Kidney (tissue), 14 donors: ENCODE results near the gene AIMP2. TPM values are rescaled to one million over a fixed set of nuclear protein-coding genes. Genes with fewer than 3 reads are reported as not detected.

Experiments used
- DNase-seq, 5 donors: peaks; one replicate each; pipeline ENCODE4 v3.0.0-alpha.2; 2013 to 2020
- FAIRE-seq: peaks from 2 replicates; lab custom pipeline; 2012; peaks lifted over from hg19 to GRCh38; lab: Jason Lieb, UNC
- H3K27ac ChIP-seq, 2 donors: one replicate each; pipeline ENCODE4 v1.7.0; 2013; ENCODE audit warnings: low read depth in 2 of 2, low read length in 2 of 2, inconsistent platforms in 1 of 2
- H3K27me3 ChIP-seq: one replicate; pipeline ENCODE4 v1.7.1; 2013; ENCODE audit warnings: low read length, inconsistent platforms; ENCODE audit not compliant: control insufficient read depth, insufficient read depth
- H3K36me3 ChIP-seq, 3 donors: one replicate each; pipeline versions ENCODE4 v1.7.0 to v1.7.1; 2013; ENCODE audit warnings: low read length in 3 of 3, control low read depth in 1 of 3, inconsistent platforms in 1 of 3; ENCODE audit not compliant: insufficient read depth in 3 of 3, control insufficient read depth in 2 of 3
- H3K4me1 ChIP-seq, 3 donors: one replicate each; pipeline versions ENCODE4 v1.7.0 to v1.7.1; 2013; ENCODE audit warnings: low read length in 3 of 3, inconsistent platforms in 1 of 3, low read depth in 1 of 3; ENCODE audit not compliant: control insufficient read depth in 2 of 3, insufficient read depth in 2 of 3
- H3K4me3 ChIP-seq, 3 donors: one replicate each; pipeline versions ENCODE4 v1.7.0 to v1.8.1; 2013; ENCODE audit warnings: low read length in 3 of 3, control low read depth in 1 of 3, inconsistent platforms in 1 of 3
- H3K9ac ChIP-seq, 3 donors: one replicate each; pipeline versions ENCODE4 v1.7.0 to v1.7.1; 2013; ENCODE audit warnings: low read length in 3 of 3, control low read depth in 1 of 3, inconsistent platforms in 1 of 3
- H3K9me3 ChIP-seq, 3 donors: one replicate each; pipeline versions ENCODE4 v1.7.0 to v1.7.1; 2013; ENCODE audit warnings: low read length in 3 of 3, control low read depth in 1 of 3, inconsistent platforms in 1 of 3; ENCODE audit not compliant: control insufficient read depth in 2 of 3, insufficient read depth in 1 of 3
- intact Hi-C: fragments of 100-400 bp; cut with DNase I; formaldehyde crosslinking; loops from one replicate; pipeline ENCODE4 v1.11.1; 2022
- polyA plus RNA-seq: library from polyadenylated mRNA; stranded (reverse); fragments of 350-450 nt; fragmentation: Illumina TruSeq; extraction: RNeasy Lipid Tissue Mini Kit (QIAGEN cat#74804); gene quantifications from one replicate; pipeline ENCODE4 v1.2.3, GENCODE V29; 2014; ENCODE audit warnings: low read depth, low replicate concordance; ENCODE audit not compliant: insufficient read depth
- total RNA-seq: library from RNA; stranded (reverse); fragmentation: NEBNext Ultra II Directional; extraction: Animal tissue kit (Norgen Biotek cat#: 25700); gene quantifications from one replicate; pipeline ENCODE4 v1.2.1, GENCODE V29; 2021
- TF ChIP-seq, protein P1 (sequence below): IDR thresholded peaks from 3 replicates; pipeline ENCODE4 v1.5.1; 2012; ENCODE audit warnings: mild to moderate bottlenecking, moderate library complexity, borderline replicate concordance; ENCODE audit not compliant: insufficient read depth; ENCODE audit errors: extremely low read depth
- donor health status: control.
- donor health status: control.
- donor health status: control.
- donor health status: control.
- donor health status: control.
- donor health status: DM: yes; HTN: yes; CAD: no.
- donor health status: Normal renal cell carcinoma (clear cell type).

The AIMP2 gene
- total and polyA plus RNA-seq, 2 donors from 2014 or later, result 34.6 to 55.5 TPM

DNA sequence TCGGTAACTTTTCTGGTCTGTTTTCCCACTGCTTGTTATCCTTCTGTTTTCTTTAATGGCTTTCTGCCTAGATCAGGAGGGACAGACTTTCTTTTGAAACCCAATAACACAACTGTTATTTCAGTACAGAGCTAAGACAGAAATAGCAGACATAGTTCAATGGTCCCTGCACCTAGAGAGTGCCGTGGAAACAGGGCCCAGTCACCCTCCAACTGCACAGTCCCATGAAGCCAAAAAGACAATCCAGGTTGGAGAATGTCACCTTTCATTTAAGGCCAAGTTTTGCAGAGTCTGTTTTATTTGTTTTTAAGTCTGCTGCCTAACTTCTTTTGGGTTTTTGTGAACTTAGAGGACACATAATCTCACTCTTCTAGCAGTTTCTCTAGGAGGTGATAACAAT is 2.5 kb downstream of the AIMP2 start:
- intact Hi-C loops, result no loop called here
- H3K4me3 ChIP-seq, result no peak overlapping the region
- H3K36me3 ChIP-seq, result peaks cover 0 to 6% (median 3%) of the 10 kb centered on the region in 3 donors
- H3K27me3 ChIP-seq, result no peaks in the 10 kb centered on the region
- no peaks in the 10 kb centered on the region for H3K9me3 ChIP-seq
- H3K4me1 ChIP-seq, result peaks cover 0 to 6% (median 5%) of the 10 kb centered on the region in 3 donors
- peak overlapping the region in 1 of 2 donors; percentile 14 for H3K27ac ChIP-seq
- peak overlapping the region in 1 of 3 donors; percentile 13 for H3K9ac ChIP-seq
- TF ChIP-seq, protein P1, sequence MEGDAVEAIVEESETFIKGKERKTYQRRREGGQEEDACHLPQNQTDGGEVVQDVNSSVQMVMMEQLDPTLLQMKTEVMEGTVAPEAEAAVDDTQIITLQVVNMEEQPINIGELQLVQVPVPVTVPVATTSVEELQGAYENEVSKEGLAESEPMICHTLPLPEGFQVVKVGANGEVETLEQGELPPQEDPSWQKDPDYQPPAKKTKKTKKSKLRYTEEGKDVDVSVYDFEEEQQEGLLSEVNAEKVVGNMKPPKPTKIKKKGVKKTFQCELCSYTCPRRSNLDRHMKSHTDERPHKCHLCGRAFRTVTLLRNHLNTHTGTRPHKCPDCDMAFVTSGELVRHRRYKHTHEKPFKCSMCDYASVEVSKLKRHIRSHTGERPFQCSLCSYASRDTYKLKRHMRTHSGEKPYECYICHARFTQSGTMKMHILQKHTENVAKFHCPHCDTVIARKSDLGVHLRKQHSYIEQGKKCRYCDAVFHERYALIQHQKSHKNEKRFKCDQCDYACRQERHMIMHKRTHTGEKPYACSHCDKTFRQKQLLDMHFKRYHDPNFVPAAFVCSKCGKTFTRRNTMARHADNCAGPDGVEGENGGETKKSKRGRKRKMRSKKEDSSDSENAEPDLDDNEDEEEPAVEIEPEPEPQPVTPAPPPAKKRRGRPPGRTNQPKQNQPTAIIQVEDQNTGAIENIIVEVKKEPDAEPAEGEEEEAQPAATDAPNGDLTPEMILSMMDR, result no peak
- FAIRE-seq (no peak), DNase-seq (no peak)

DNA sequence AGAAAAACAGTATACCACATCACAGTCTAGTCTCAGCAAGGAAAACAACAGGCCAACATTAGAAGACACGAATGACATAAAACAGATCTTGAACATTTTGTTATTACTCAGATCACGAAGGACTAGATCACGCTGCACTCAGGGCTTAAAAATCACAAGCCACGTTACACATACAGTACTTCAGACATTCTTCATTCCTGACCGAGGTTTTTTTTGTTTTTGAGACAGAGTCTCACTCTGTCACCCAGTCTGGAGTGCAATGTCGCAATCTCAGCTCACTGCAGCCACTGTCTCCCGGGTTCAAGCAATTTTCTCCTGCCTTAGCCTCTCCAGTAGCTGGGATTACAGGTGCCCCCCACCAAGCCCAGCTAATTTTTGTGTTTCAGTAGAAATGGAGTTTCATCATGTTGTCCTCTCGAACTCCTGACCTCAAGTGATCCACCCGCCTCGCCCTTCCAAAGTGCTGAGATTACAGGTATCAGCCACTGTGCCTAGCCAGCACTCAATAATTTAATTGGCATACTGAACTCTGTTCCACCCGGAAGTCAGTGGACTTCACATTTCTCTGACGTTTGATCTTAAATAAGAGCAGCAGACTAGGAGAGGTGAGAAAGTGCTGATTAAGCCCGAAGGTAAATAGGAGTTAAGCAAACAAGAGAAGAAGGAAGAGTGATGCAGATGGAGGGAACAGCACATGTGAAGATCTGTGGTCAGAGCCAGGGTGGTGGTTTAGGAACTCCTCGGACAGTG is 3.5 kb downstream of the AIMP2 start:
- no peak for DNase-seq
- FAIRE-seq, result no peak

DNA sequence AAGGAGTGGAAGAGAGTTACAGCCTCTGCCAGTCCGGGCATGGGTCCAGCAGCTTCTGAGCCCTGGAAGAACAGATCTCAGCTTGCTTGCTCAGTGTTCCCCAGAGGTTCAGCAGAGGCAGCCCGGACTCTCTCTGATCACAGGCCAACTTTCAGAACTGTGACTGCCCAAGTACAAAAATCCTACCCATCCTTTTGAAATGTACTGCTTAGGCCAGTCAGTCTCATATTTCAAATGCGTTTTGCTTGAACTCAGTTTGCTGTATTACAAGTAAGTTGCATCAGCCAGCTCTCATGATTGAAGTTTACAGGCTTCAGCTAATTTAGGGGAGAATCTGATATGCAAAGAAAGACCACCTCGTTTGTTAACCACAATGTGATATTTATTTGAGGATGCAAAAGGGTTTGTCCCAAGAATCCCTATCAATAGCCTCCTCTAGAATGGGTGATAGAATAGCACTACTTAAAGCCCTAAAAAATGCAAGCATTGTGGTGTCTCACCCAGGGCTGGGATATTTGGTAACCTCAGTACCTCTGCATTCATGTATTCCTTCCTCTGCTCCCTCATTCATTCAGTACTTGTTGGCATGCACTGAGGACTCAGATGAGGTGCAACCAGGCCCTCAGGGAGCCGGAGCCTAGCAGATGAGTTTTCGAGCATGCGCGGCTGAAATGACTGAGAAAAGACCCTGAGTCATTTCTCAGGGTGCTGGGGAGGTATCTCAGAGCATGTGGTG is 7.0 kb downstream of the AIMP2 start:
- Histone ChIP-seq H3K4me3 (no peak overlapping the region), H3K9me3 (no peaks in the 10 kb centered on the region), H3K27ac (no peak overlapping the region), H3K4me1 (peaks cover 0 to 6% (median 5%) of the 10 kb centered on the region in 3 donors), H3K27me3 (no peaks in the 10 kb centered on the region), H3K36me3 (peaks cover 3 to 24% (median 13%) of the 10 kb centered on the region in 3 donors), H3K9ac (peak overlapping the region in 1 of 3 donors; percentile 41)
- DNase-seq, result peak in 1 of 5 donors; percentile 84
- intact Hi-C loops, result no loop called here
- no peak for FAIRE-seq
- TF ChIP-seq, protein P1, result no peak

More for the DNA sequence above, 3.5 kb downstream of the AIMP2 start:
- Histone ChIP-seq H3K4me3 (peak overlapping the region in 1 of 3 donors; percentile 4), H3K9ac (no peak overlapping the region), H3K9me3 (no peaks in the 10 kb centered on the region), H3K27ac (peak overlapping the region; percentile 15 to 17), H3K4me1 (peaks cover 0 to 6% (median 5%) of the 10 kb centered on the region in 3 donors), H3K27me3 (no peaks in the 10 kb centered on the region), H3K36me3 (peaks cover 0 to 11% (median 8%) of the 10 kb centered on the region in 3 donors)
- intact Hi-C loops, result no loop called here
- TF ChIP-seq, protein P1, result no peak
